Glutamatergic neuron (in vitro differentiated cells): Measurements from ENCODE around the gene TMEM167B. TPM values are rescaled to one million over a fixed set of nuclear protein-coding genes. Genes with fewer than 3 reads are reported as not detected.
A peak's percentile ranks its signal among the peaks of the same experiment; 100 is the strongest.

ENCODE experiments used
- DNase-seq: peaks from one replicate; pipeline ENCODE4 v3.0.0; 2022
- H3K27ac Mint-ChIP-seq: one replicate; pipeline ENCODE4 v1.8.0; 2020; ENCODE audit warnings: mild to moderate bottlenecking, mixed read lengths, inconsistent platforms; ENCODE audit not compliant: unreplicated experiment
- H3K27me3 Mint-ChIP-seq: one replicate; pipeline ENCODE4 v1.8.0; 2020; ENCODE audit warnings: mild to moderate bottlenecking, moderate library complexity, mixed read lengths, inconsistent platforms; ENCODE audit not compliant: unreplicated experiment
- H3K36me3 Mint-ChIP-seq: one replicate; pipeline ENCODE4 v1.8.0; 2020; ENCODE audit warnings: mild to moderate bottlenecking, mixed read lengths, inconsistent platforms; ENCODE audit not compliant: unreplicated experiment
- H3K4me1 Mint-ChIP-seq: one replicate; pipeline ENCODE4 v1.8.0; 2020; ENCODE audit warnings: mild to moderate bottlenecking, low read depth, mixed read lengths, inconsistent platforms; ENCODE audit not compliant: unreplicated experiment
- H3K4me3 Mint-ChIP-seq: one replicate; pipeline ENCODE4 v1.8.0; 2020; ENCODE audit warnings: mild to moderate bottlenecking, mixed read lengths, inconsistent platforms; ENCODE audit not compliant: unreplicated experiment
- H3K9me3 Mint-ChIP-seq: one replicate; pipeline ENCODE4 v1.8.0; 2020; ENCODE audit warnings: mild to moderate bottlenecking, moderate library complexity, mixed read lengths, inconsistent platforms; ENCODE audit not compliant: unreplicated experiment
- CTCF ChIP-seq: fragments of 200-600 bp; sonication (generic); IDR thresholded peaks from one replicate; pipeline ENCODE4 v1.5.0; 2021; ENCODE audit not compliant: partially characterized antibody, unreplicated experiment
- total RNA-seq: library from RNA; stranded (reverse); fragmentation: NEBNext Ultra II Directional; extraction: Animal tissue kit (Norgen Biotek cat#: 25700); gene quantifications from one replicate; pipeline ENCODE4 v1.2.1, GENCODE V29; 2021; ENCODE audit not compliant: unreplicated experiment

The TMEM167B gene
- total RNA-seq, 1 donor from 2014 or later = 30.8 TPM

- H3K27ac Mint-ChIP-seq = no peak overlapping the region
- peaks cover 3% of the 10 kb centered on the region for H3K36me3 Mint-ChIP-seq
- peaks cover 11% of the 10 kb centered on the region for H3K27me3 Mint-ChIP-seq
- no peak for TF ChIP-seq CTCF
- H3K4me1 Mint-ChIP-seq = peaks cover 5% of the 10 kb centered on the region
- no peak overlapping the region for H3K4me3 Mint-ChIP-seq
- no peak for DNase-seq
- H3K9me3 Mint-ChIP-seq = peaks cover 6% of the 10 kb centered on the region
Observed at GRCh38 chr1:109118089-109118488, 27.5 kb downstream of the TMEM167B start.

GRCh38 chr1:109120356-109120755 is 29.8 kb downstream of the TMEM167B start:
- Mint-ChIP-seq H3K27me3 (peaks cover 2% of the 10 kb centered on the region), H3K9me3 (peaks cover 5% of the 10 kb centered on the region), H3K27ac (no peak overlapping the region), H3K4me3 (no peak overlapping the region), H3K36me3 (no peaks in the 10 kb centered on the region), H3K4me1 (no peaks in the 10 kb centered on the region)
- TF ChIP-seq CTCF = no peak
- DNase-seq = no peak

GRCh38 chr1:109131059-109131458 is 40.5 kb downstream of the TMEM167B start:
- DNase-seq = no peak
- no peak overlapping the region for H3K27ac Mint-ChIP-seq
- no peak for TF ChIP-seq CTCF
- H3K9me3 Mint-ChIP-seq = peaks cover 1% of the 10 kb centered on the region
- H3K4me3 Mint-ChIP-seq = no peak overlapping the region
- peaks cover 10% of the 10 kb centered on the region for H3K27me3 Mint-ChIP-seq
- H3K36me3 Mint-ChIP-seq = no peaks in the 10 kb centered on the region
- H3K4me1 Mint-ChIP-seq = no peaks in the 10 kb centered on the region

- no peak overlapping the region for H3K27ac Mint-ChIP-seq
- TF ChIP-seq CTCF = no peak
- H3K4me1 Mint-ChIP-seq = no peaks in the 10 kb centered on the region
- no peaks in the 10 kb centered on the region for H3K36me3 Mint-ChIP-seq
- H3K4me3 Mint-ChIP-seq = no peak overlapping the region
- DNase-seq = no peak
- H3K9me3 Mint-ChIP-seq = peaks cover 1% of the 10 kb centered on the region
- peaks cover 7% of the 10 kb centered on the region for H3K27me3 Mint-ChIP-seq
Observed at GRCh38 chr1:109131800-109132199, 41.2 kb downstream of the TMEM167B start.

GRCh38 chr1:109133002-109133706 is 42.6 kb downstream of the TMEM167B start:
- Mint-ChIP-seq H3K27ac (no peak overlapping the region), H3K4me3 (peak overlapping the region; percentile 57), H3K4me1 (no peaks in the 10 kb centered on the region), H3K27me3 (peaks cover 6% of the 10 kb centered on the region), H3K36me3 (no peaks in the 10 kb centered on the region), H3K9me3 (peaks cover 1% of the 10 kb centered on the region)
- no peak for DNase-seq
- TF ChIP-seq CTCF = no peak
